ENCODE results near the gene ICAM3.

Gene ICAM3

DNA sequence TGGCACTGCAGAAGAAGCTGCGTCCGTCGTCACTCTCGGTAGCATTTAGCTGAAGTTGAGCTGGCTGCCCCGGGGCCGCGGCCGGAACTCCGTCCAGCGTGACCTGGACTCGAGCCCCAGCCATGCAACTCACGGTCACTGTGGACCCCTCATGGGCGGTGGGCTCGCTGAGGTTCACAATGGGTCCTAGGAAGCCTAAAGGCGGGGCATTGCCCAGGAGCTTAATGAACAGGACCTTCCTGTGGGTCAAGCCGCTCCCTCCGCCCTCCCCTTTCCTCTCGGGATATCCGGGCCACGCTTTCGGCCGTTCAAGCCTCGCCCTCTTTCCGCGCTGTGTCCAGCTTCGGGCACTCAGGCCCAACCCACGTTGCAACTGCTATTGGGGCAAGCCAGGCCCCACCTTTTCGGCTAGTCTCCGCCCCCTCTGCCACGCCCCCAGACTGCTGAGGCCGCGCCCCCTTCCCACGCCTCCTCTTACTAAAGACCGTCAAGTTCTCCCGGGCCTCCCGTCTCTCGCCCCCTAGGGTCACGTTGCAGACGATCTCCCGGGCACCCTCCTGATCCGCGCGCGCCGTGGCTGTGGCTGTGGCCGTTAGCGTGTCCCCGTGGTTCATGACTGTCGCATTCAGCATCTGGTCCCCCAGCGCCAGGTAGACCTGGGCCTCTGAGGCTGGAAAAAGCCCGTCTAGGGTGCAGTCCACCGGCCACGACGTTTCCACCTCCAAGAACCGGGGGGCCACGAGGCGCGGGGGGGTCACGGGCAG lies 4.7 kb downstream of the ICAM3 start:
- no peak for TF ChIP-seq TAF1 (IDR thresholded peaks at IDR 0.05; ENCODE audit: borderline replicate concordance, insufficient read depth, low read length)
- TF ChIP-seq, protein P1, sequence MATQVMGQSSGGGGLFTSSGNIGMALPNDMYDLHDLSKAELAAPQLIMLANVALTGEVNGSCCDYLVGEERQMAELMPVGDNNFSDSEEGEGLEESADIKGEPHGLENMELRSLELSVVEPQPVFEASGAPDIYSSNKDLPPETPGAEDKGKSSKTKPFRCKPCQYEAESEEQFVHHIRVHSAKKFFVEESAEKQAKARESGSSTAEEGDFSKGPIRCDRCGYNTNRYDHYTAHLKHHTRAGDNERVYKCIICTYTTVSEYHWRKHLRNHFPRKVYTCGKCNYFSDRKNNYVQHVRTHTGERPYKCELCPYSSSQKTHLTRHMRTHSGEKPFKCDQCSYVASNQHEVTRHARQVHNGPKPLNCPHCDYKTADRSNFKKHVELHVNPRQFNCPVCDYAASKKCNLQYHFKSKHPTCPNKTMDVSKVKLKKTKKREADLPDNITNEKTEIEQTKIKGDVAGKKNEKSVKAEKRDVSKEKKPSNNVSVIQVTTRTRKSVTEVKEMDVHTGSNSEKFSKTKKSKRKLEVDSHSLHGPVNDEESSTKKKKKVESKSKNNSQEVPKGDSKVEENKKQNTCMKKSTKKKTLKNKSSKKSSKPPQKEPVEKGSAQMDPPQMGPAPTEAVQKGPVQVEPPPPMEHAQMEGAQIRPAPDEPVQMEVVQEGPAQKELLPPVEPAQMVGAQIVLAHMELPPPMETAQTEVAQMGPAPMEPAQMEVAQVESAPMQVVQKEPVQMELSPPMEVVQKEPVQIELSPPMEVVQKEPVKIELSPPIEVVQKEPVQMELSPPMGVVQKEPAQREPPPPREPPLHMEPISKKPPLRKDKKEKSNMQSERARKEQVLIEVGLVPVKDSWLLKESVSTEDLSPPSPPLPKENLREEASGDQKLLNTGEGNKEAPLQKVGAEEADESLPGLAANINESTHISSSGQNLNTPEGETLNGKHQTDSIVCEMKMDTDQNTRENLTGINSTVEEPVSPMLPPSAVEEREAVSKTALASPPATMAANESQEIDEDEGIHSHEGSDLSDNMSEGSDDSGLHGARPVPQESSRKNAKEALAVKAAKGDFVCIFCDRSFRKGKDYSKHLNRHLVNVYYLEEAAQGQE (IDR thresholded peaks at IDR 0.05; ENCODE audit: insufficient read depth in 1 of 2, low read depth in 2 of 2, low read length in 2 of 2): no peak
- no peak for TF ChIP-seq FOXP2 (optimal IDR thresholded peaks at IDR 0.05; ENCODE audit: borderline replicate concordance, extremely low read depth, extremely low read length, insufficient read depth)
- peak; percentile 35; the same call in 1 of the 2 replicates for TF ChIP-seq SIN3A (IDR thresholded peaks at IDR 0.05; ENCODE audit: borderline replicate concordance, insufficient read depth, low read length)
- TF ChIP-seq POLR2AphosphoS5 (IDR thresholded peaks at IDR 0.05; ENCODE audit: low read depth, low read length): peak; percentile 42; the same call in 1 of the 2 replicates

DNA sequence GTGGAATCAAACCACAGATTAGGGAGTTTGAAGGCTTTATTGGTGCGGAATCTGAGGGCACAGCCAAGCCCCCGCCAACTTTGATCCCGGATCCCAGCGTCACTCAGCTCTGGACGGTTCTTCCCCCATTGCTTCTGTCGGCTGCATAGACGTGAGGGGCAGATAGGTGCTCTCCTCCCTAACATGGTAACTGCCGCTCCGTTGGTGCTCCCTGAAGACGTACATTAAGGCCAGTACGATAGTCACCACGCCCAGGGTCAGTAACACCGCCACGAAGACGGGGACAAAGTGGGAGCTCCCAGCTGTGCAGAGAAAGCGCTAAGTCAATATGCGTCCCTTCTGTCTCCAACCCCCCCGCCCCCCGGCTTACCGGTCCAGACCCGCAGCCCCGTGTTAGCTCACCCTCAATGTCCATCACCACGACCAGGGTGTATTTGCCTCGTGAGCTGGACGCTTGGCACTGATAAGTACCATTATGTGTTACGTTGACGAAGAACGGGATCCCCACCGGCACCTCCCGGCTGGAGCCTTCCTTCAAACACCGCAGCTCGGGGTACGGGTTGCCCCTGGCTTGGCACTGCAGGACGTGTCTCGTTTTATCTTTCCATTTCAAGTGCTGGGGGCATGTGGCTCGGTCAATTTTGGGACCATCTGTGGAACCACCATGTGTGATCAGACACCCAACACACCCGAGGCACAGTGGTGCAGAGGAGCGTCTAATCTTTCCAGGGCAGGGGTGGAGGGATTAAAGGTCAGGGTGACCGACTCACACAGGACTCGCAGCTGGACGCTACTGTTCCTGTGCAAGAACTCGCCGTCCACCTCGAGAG lies 5.5 kb downstream of the ICAM3 start:
- TF ChIP-seq, protein P1 (IDR thresholded peaks at IDR 0.05; ENCODE audit: insufficient read depth in 1 of 2, low read depth in 2 of 2, low read length in 2 of 2): no peak
- TF ChIP-seq POLR2AphosphoS5 (IDR thresholded peaks at IDR 0.05; ENCODE audit: low read depth, low read length) (no peak), SIN3A (IDR thresholded peaks at IDR 0.05; ENCODE audit: borderline replicate concordance, insufficient read depth, low read length) (no peak; the same call in 1 of the 2 replicates), TAF1 (IDR thresholded peaks at IDR 0.05; ENCODE audit: borderline replicate concordance, insufficient read depth, low read length) (no peak), FOXP2 (optimal IDR thresholded peaks at IDR 0.05; ENCODE audit: borderline replicate concordance, extremely low read depth, extremely low read length, insufficient read depth) (no peak)

DNA sequence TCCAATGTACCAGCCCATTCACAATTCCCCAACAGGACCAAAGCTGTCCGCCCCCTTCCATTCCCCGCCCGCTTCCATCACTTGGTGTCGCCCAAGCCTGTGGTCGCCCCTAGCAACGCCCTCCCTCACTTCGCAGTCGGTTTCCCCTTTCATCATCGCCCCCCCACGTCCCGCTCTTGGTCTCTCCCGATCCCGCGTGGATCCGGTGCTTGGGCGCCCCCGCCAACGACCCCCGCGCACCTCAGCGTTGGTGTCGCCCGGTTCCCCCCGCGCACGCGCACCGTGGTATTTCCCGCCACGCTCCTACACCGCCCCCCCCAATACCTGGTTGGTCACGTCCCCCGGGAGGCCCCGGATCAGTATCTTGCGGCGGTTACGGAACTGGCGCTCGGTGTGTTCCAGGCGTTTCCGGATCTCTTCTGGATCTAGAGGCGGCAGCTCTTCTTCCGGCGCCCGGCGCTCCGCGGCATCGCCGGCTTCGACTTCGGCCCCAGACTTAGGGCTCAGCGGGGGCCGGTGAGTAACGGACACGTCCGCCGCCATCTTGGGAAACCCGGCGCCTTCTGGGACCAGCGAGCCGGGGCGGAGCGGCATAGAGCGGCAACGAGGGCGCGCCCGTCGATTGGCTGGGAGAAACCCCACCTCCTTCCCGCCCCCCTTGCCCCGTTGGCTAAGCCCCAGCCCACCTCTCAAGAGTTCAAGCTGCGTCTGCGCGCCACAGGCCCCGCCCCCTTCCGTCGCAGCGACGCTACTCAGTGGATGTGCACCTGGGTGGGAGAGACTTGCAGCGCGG lies 6.3 kb downstream of the ICAM3 start, which contains the start of gene RAVER1:
Gene RAVER1, minus strand, starts transcription at position 565 of the 793 bp plus-strand sequence. Its CDS starts 22 bp downstream, at position 543.
- TF ChIP-seq FOXP2 (optimal IDR thresholded peaks at IDR 0.05; ENCODE audit: borderline replicate concordance, extremely low read depth, extremely low read length, insufficient read depth): peak; percentile 53
- TF ChIP-seq, protein P1 (IDR thresholded peaks at IDR 0.05; ENCODE audit: insufficient read depth in 1 of 2, low read depth in 2 of 2, low read length in 2 of 2): no peak
- peak; percentile 84 for TF ChIP-seq POLR2AphosphoS5 (IDR thresholded peaks at IDR 0.05; ENCODE audit: low read depth, low read length)
- TF ChIP-seq TAF1 (IDR thresholded peaks at IDR 0.05; ENCODE audit: borderline replicate concordance, insufficient read depth, low read length): peak; percentile 88
- peak; percentile 10; the same call in 1 of the 2 replicates for TF ChIP-seq SIN3A (IDR thresholded peaks at IDR 0.05; ENCODE audit: borderline replicate concordance, insufficient read depth, low read length)

DNA sequence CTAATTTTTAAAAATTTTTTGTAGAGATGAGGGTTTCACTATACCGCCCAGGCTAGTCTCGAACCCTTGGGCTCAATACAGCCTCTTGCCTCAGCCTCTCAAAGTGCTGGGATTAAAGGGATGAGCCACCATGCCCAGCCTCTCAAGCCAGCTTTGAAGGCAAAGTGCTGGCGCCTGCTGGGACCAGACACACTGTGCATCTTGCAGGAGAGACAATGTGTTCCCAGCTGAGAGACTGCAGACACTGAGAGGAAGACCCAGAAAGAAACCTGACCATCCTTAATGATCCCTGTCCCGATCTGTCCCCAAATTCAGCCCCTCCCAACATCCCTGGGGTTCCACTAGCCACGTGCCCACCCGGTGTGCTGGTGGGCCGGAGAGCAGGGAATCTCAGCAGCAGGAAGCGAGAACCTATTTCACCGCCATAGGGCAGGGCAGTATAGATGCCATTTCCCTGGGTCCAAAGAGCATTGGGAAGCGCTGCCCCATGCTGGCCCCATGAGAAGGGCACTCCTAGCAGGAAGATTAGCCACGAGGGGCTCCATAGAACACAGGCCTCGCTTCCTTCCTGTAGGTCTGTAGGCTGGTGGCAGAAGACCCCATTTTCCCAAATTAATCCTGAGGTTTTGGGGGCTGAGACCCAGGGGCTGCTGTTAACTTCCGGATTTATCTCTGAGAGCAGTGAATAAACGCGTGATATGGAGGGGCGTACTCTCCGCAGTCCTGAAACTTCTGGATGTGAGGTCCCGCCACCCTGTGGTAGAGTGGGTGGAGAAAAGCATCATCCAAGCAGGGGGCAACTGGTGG lies 7.1 kb downstream of the ICAM3 start:
- no peak for TF ChIP-seq FOXP2 (optimal IDR thresholded peaks at IDR 0.05; ENCODE audit: borderline replicate concordance, extremely low read depth, extremely low read length, insufficient read depth)
- no peak; the same call in 1 of the 2 replicates for TF ChIP-seq POLR2AphosphoS5 (IDR thresholded peaks at IDR 0.05; ENCODE audit: low read depth, low read length)
- TF ChIP-seq, protein P1 (IDR thresholded peaks at IDR 0.05; ENCODE audit: insufficient read depth in 1 of 2, low read depth in 2 of 2, low read length in 2 of 2): no peak; a peak in 1 of 4 replicates
- TF ChIP-seq SIN3A (IDR thresholded peaks at IDR 0.05; ENCODE audit: borderline replicate concordance, insufficient read depth, low read length): peak; percentile 69; the same call in 1 of the 2 replicates
- peak; percentile 31; the same call in 1 of the 2 replicates for TF ChIP-seq TAF1 (IDR thresholded peaks at IDR 0.05; ENCODE audit: borderline replicate concordance, insufficient read depth, low read length)

Data from PFSK-1 (cell line).